Neutrophil (primary cell): Measurements from ENCODE around the gene BRICD5.

ENCODE experiments used
- H3K27ac ChIP-seq: fragments of 200-600 bp; sonication (generic); 2 replicates; pipeline ENCODE4 v1.5.1; 2016; ENCODE audit warnings: mild to moderate bottlenecking, moderate library complexity
- H3K27me3 ChIP-seq: fragments of 200-600 bp; sonication (generic); 2 replicates; pipeline ENCODE4 v1.6.0; 2016; ENCODE audit warnings: mild to moderate bottlenecking
- H3K36me3 ChIP-seq: fragments of 200-600 bp; sonication (generic); 2 replicates; pipeline ENCODE4 v1.5.1; 2017
- H3K4me1 ChIP-seq, 2 experiments: fragments of 200-600 bp in 1 of 2; sonication (generic) in 1 of 2; 1 replicate in 1 of 2; 2 replicates in 1 of 2; pipeline versions ENCODE4 v1.5.1 to v1.6.1; 2013 to 2016; ENCODE audit warnings: low read depth in 1 of 2, low read length in 1 of 2, mild to moderate bottlenecking in 1 of 2, moderate library complexity in 1 of 2; ENCODE audit not compliant: control insufficient read depth in 1 of 2, insufficient read depth in 1 of 2
- H3K4me3 ChIP-seq, 2 experiments: fragments of 200-600 bp in 1 of 2; sonication (generic) in 1 of 2; 1 replicate in 1 of 2; 2 replicates in 1 of 2; pipeline ENCODE4 v1.5.1; 2013 to 2016; ENCODE audit warnings: low read depth in 1 of 2, low read length in 1 of 2, mild to moderate bottlenecking in 1 of 2, moderate library complexity in 1 of 2
- H3K9me3 ChIP-seq: fragments of 200-600 bp; sonication (generic); 2 replicates; pipeline ENCODE4 v1.5.1; 2016
- TF ChIP-seq, protein P1 (sequence below): fragments of 200-600 bp; sonication (generic); IDR thresholded peaks from 2 replicates; pipeline ENCODE4 v1.5.1; 2016; ENCODE audit warnings: antibody characterized with exemption

Gene BRICD5

DNA sequence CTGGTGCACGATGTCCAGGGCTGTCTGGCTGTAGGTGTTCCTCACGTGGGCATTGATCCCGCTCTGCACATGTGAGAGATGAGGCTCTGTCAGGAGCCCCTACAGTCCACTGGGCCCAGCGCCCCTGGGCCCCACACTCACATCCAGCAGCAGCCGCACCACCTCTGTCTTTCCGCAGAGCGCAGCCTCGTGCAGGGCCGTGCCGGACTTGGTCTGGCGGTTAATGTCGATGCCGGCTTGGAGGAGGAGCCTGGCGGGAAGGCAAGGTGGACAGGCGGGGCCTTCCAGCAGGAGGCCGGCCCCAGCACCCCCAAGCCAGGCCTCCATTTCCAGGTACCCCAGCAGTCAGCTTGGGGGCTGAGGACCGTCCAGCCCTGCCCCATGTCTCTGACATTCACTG, 23.5 kb downstream of the BRICD5 start:
- TF ChIP-seq, protein P1, sequence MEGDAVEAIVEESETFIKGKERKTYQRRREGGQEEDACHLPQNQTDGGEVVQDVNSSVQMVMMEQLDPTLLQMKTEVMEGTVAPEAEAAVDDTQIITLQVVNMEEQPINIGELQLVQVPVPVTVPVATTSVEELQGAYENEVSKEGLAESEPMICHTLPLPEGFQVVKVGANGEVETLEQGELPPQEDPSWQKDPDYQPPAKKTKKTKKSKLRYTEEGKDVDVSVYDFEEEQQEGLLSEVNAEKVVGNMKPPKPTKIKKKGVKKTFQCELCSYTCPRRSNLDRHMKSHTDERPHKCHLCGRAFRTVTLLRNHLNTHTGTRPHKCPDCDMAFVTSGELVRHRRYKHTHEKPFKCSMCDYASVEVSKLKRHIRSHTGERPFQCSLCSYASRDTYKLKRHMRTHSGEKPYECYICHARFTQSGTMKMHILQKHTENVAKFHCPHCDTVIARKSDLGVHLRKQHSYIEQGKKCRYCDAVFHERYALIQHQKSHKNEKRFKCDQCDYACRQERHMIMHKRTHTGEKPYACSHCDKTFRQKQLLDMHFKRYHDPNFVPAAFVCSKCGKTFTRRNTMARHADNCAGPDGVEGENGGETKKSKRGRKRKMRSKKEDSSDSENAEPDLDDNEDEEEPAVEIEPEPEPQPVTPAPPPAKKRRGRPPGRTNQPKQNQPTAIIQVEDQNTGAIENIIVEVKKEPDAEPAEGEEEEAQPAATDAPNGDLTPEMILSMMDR = no peak
- no peak overlapping the region for H3K27ac ChIP-seq
- H3K4me1 ChIP-seq = no peaks in the 10 kb centered on the region
- no peaks in the 10 kb centered on the region for H3K9me3 ChIP-seq
- no peaks in the 10 kb centered on the region for H3K36me3 ChIP-seq
- no peak overlapping the region for H3K4me3 ChIP-seq
- no peaks in the 10 kb centered on the region for H3K27me3 ChIP-seq

DNA sequence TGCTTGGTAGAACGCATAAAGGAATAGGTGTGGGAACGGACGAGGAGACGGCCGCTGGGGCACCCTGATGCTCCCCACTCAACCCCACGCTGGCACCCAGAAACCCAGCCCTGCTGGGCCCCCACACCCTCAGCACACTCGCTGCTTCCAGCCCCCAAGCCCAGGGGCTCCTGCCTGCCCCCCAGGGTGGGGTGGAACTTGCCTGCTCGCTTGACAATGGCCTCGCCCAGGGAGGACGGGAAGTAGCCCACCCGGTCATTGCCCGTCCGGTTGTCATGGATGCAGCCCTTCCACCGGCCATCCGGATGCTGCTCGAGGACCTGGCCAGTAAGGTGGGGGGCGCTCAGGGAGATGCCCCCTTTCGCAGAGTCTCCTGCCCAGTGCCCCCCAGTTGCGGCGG, 24.2 kb downstream of the BRICD5 start:
- H3K4me3 ChIP-seq = no peak overlapping the region
- H3K36me3 ChIP-seq = no peaks in the 10 kb centered on the region
- TF ChIP-seq, protein P1 = no peak
- H3K27ac ChIP-seq = no peak overlapping the region
- no peaks in the 10 kb centered on the region for H3K4me1 ChIP-seq
- no peaks in the 10 kb centered on the region for H3K9me3 ChIP-seq
- no peaks in the 10 kb centered on the region for H3K27me3 ChIP-seq

DNA sequence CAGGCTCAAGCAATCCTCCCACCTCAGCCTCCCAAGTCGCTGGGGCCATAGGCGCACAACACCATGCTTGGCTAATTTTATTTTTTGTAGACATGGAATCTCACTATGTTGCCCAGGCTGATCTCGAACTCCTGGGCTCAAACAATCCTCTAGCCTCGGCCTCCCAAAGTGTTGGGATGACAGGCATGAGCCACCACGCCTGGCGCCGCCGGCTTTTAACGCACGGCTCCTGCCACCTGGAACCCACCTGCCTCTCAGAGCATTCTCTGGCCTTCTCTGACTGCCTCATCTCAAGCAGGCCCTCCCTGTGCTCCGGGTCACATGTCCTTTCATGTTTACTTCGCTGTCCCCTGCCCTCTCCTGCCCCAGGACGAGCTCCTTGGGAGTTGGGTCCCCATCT, 24.6 kb downstream of the BRICD5 start:
- TF ChIP-seq, protein P1 = no peak
- Histone ChIP-seq H3K4me3 (no peak overlapping the region), H3K36me3 (no peaks in the 10 kb centered on the region), H3K4me1 (no peaks in the 10 kb centered on the region), H3K27me3 (no peaks in the 10 kb centered on the region), H3K9me3 (no peaks in the 10 kb centered on the region), H3K27ac (no peak overlapping the region)

DNA sequence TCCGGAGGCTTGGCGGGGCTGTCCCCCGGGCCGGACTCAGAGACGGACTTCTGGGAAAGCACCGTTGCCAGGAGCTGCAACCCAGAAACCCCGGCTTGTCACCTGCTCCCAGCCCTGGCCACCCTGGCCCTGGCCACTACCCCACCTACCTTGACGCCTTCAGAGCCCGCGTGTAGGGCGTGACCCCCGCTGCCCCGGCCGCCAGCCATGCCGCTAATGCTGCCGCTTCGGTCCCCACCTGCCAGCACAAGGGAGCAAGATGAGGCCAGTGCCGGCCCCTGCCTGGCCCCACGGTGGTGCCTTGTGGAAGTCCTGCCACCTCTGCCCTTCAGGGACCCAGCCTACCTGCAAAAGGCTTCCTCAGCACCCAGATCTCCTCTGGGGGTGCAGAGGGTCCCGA, 25.7 kb downstream of the BRICD5 start:
- Histone ChIP-seq H3K4me3 (no peak overlapping the region), H3K4me1 (no peaks in the 10 kb centered on the region), H3K27me3 (no peaks in the 10 kb centered on the region), H3K36me3 (no peaks in the 10 kb centered on the region), H3K27ac (no peak overlapping the region), H3K9me3 (no peaks in the 10 kb centered on the region)
- TF ChIP-seq, protein P1 = no peak

DNA sequence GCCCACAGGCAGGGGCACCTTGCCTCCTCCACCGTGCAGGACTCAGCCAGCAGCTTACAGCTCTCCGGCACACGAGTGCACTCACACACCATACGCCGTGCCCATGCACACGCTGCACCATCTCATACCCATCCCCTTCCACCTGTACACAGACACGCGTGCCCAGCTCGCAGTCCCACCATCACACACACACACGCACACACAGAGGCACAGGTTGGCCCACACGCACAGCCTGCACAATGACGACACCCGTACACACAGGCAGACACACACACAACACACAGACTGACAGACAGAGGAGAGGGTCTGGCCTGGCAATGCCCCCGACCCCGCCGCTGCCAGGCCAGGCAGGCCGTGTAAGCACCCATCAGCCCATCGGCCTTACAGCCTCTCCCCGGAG, 26.3 kb downstream of the BRICD5 start:
- Histone ChIP-seq H3K27ac (no peak overlapping the region), H3K4me3 (no peak overlapping the region), H3K4me1 (no peaks in the 10 kb centered on the region), H3K27me3 (peaks cover 3% of the 10 kb centered on the region), H3K9me3 (no peaks in the 10 kb centered on the region), H3K36me3 (no peaks in the 10 kb centered on the region)
- TF ChIP-seq, protein P1 = no peak

DNA sequence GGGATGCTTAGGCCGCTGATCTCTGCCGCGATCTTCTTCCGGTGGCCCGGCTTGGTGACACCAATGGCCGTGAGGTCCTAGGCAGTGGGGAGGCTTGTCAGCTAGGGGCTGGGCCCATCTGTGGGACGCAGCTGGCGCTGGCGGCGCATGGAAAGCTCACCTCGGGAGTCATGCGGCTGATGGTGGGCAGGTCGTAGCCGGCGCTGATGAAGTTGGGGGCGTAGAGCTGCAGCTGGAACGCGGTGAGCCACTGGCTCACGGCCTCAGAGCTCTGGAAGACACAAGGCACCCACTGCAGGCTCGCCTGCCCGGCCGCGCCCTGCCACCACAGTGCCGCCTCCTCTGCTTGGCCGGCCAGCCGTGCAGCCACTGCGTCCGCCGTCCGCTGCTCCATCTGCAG, 27.0 kb downstream of the BRICD5 start:
- Histone ChIP-seq H3K36me3 (no peaks in the 10 kb centered on the region), H3K9me3 (no peaks in the 10 kb centered on the region), H3K4me3 (no peak overlapping the region), H3K4me1 (no peaks in the 10 kb centered on the region), H3K27me3 (peaks cover 7% of the 10 kb centered on the region), H3K27ac (no peak overlapping the region)
- TF ChIP-seq, protein P1 = no peak
